Hepatocyte (in vitro differentiated cells): Measurements from ENCODE around the gene SEMA3G.

Source experiments
- CTCF ChIP-seq: fragments of 200-600 bp; sonication (generic); IDR thresholded peaks from 2 replicates; pipeline ENCODE4 v1.5.1; 2016; ENCODE audit warnings: antibody characterized with exemption, mild to moderate bottlenecking; ENCODE audit not compliant: poor library complexity
- EZH2 ChIP-seq: fragments of 200-600 bp; sonication (generic); IDR thresholded peaks from 2 replicates; pipeline ENCODE4 v1.6.1; 2016; ENCODE audit warnings: antibody characterized with exemption, mild to moderate bottlenecking, borderline replicate concordance
- EZH2phosphoT487 ChIP-seq: fragments of 200-600 bp; sonication (generic); IDR thresholded peaks from one replicate; pipeline ENCODE4 v1.6.1; 2018; ENCODE audit warnings: antibody characterized with exemption, mild to moderate bottlenecking, low read depth, moderate library complexity; ENCODE audit not compliant: unreplicated experiment, severe bottlenecking

- TF ChIP-seq CTCF: no peak
- no peak for TF ChIP-seq EZH2
- TF ChIP-seq EZH2phosphoT487: no peak
Measured at GRCh38 chr3:52429031-52429430, 15.9 kb downstream of the SEMA3G start.
